HEK293 (cell line): Measurements from ENCODE around the gene ANKRD11.
A peak's percentile ranks its signal among the peaks of the same experiment; 100 is the strongest.

Source experiments
- CTCF ChIA-PET: fragments of 350-600 bp; formaldehyde crosslinking; extraction: SDS; loops from one replicate; lab custom pipeline; 2021; ENCODE audit warnings: antibody characterized with exemption; lab: Yijun Ruan, JAX
- POLR2A ChIA-PET: fragments of 300-600 bp; formaldehyde crosslinking; extraction: SDS; loops from one replicate; lab custom pipeline; 2020; ENCODE audit warnings: antibody characterized with exemption, inconsistent platforms; lab: Yijun Ruan, JAX
- H3K27ac ChIP-seq: fragments of 200-500 bp; sonication (Bioruptor generic); 2 replicates; pipeline ENCODE4 v1.5.1; 2014; ENCODE audit warnings: low read depth, low read length, control low read depth, inconsistent platforms; ENCODE audit errors: extremely low read depth
- H3K36me3 ChIP-seq, 2 experiments: fragments of 200-500 bp in 1 of 2; sonication (Bioruptor generic) in 1 of 2; 1 replicate in 1 of 2; 2 replicates in 1 of 2; pipeline ENCODE4 v1.5.1; 2014 to 2017; ENCODE audit warnings: inconsistent platforms in 2 of 2, low read length in 2 of 2; ENCODE audit not compliant: control insufficient read depth in 2 of 2, insufficient read depth in 1 of 2
- H3K4me1 ChIP-seq: fragments of 200-500 bp; sonication (Bioruptor generic); 2 replicates; pipeline ENCODE4 v1.5.1; 2014; ENCODE audit warnings: mild to moderate bottlenecking, low read length, inconsistent platforms; ENCODE audit not compliant: control insufficient read depth, insufficient read depth
- H3K4me3 ChIP-seq: 2 replicates; pipeline ENCODE4 v1.5.1; 2011; ENCODE audit warnings: low read depth, mild to moderate bottlenecking, control low read depth, low read length, moderate library complexity
- H3K9me3 ChIP-seq: fragments of 200-500 bp; sonication (Bioruptor generic); 2 replicates; pipeline ENCODE4 v1.5.1; 2014; ENCODE audit warnings: low read depth, low read length, inconsistent platforms; ENCODE audit not compliant: control insufficient read depth, insufficient read depth
- FEZF1 ChIP-seq: fragments of 450-650 bp; formaldehyde crosslinking; IDR thresholded peaks from 2 replicates; pipeline ENCODE4 v1.5.1; 2016; ENCODE audit warnings: missing biosample characterization, missing genetic modification characterization
- GLIS1 ChIP-seq: fragments of 450-650 bp; formaldehyde crosslinking; IDR thresholded peaks from 2 replicates; pipeline ENCODE4 v1.5.1; 2016; ENCODE audit warnings: missing biosample characterization, missing genetic modification characterization
- MEIS1 ChIP-seq: sonication (generic); formaldehyde crosslinking; IDR thresholded peaks from 2 replicates; pipeline ENCODE4 v1.8.1; 2022; ENCODE audit warnings: missing genetic modification reagents, mild to moderate bottlenecking, borderline replicate concordance
- PRDM4 ChIP-seq: fragments of 450-650 bp; formaldehyde crosslinking; IDR thresholded peaks from 2 replicates; pipeline ENCODE4 v1.5.1; 2017; ENCODE audit warnings: missing biosample characterization, missing genetic modification characterization
- SP3 ChIP-seq: fragments of 450-650 bp; formaldehyde crosslinking; IDR thresholded peaks from 2 replicates; pipeline ENCODE4 v1.5.1; 2016; ENCODE audit warnings: missing biosample characterization, missing genetic modification characterization
- TCF7L2 ChIP-seq: IDR thresholded peaks from 2 replicates; pipeline ENCODE4 v1.6.1; 2011; ENCODE audit warnings: low read depth, mild to moderate bottlenecking, inconsistent platforms, low read length, moderate library complexity, borderline replicate concordance
- ZBTB10 ChIP-seq: fragments of 450-650 bp; formaldehyde crosslinking; IDR thresholded peaks from 2 replicates; pipeline ENCODE4 v1.5.1; 2016; ENCODE audit warnings: missing biosample characterization, missing genetic modification characterization
- ZFP3 ChIP-seq: fragments of 450-650 bp; formaldehyde crosslinking; IDR thresholded peaks from 2 replicates; pipeline ENCODE4 v1.5.1; 2016; ENCODE audit warnings: low read depth, missing biosample characterization, missing genetic modification characterization
- ZFP69B ChIP-seq: fragments of 450-650 bp; formaldehyde crosslinking; IDR thresholded peaks from 2 replicates; pipeline ENCODE4 v1.5.1; 2016; ENCODE audit warnings: missing biosample characterization, missing genetic modification characterization
- ZNF223 ChIP-seq: fragments of 450-650 bp; formaldehyde crosslinking; IDR thresholded peaks from 2 replicates; pipeline ENCODE4 v1.5.1; 2016; ENCODE audit warnings: missing biosample characterization, missing genetic modification characterization
- ZNF266 ChIP-seq: fragments of 450-650 bp; formaldehyde crosslinking; IDR thresholded peaks from 2 replicates; pipeline ENCODE4 v1.5.1; 2016; ENCODE audit warnings: missing biosample characterization, missing genetic modification characterization, low read depth
- ZNF423 ChIP-seq: fragments of 450-650 bp; formaldehyde crosslinking; IDR thresholded peaks from 2 replicates; pipeline ENCODE4 v1.5.1; 2016; ENCODE audit warnings: missing biosample characterization, missing genetic modification characterization
- ZNF426 ChIP-seq: fragments of 450-650 bp; formaldehyde crosslinking; IDR thresholded peaks from 2 replicates; pipeline ENCODE4 v1.5.1; 2017; ENCODE audit warnings: missing biosample characterization, missing genetic modification characterization, mild to moderate bottlenecking, inconsistent platforms, moderate library complexity
- ZNF449 ChIP-seq: fragments of 450-650 bp; formaldehyde crosslinking; IDR thresholded peaks from 2 replicates; pipeline ENCODE4 v1.5.1; 2017; ENCODE audit warnings: missing biosample characterization, mild to moderate bottlenecking, missing genetic modification characterization, moderate library complexity
- ZNF558 ChIP-seq: fragments of 450-650 bp; formaldehyde crosslinking; IDR thresholded peaks from 2 replicates; pipeline ENCODE4 v1.5.1; 2016; ENCODE audit warnings: missing biosample characterization, missing genetic modification characterization
- ZNF585B ChIP-seq: fragments of 450-650 bp; formaldehyde crosslinking; IDR thresholded peaks from 2 replicates; pipeline ENCODE4 v1.5.1; 2016; ENCODE audit warnings: missing biosample characterization, missing genetic modification characterization
- ZNF639 ChIP-seq: fragments of 450-650 bp; formaldehyde crosslinking; IDR thresholded peaks from 2 replicates; pipeline ENCODE4 v1.5.1; 2016; ENCODE audit warnings: missing biosample characterization, missing genetic modification characterization
- ZNF645 ChIP-seq: fragments of 450-650 bp; formaldehyde crosslinking; IDR thresholded peaks from 2 replicates; pipeline ENCODE4; 2016; ENCODE audit warnings: missing biosample characterization, missing genetic modification characterization
- ZNF791 ChIP-seq: fragments of 450-650 bp; formaldehyde crosslinking; IDR thresholded peaks from 2 replicates; pipeline ENCODE4 v1.5.1; 2016; ENCODE audit warnings: missing biosample characterization, missing genetic modification characterization
- ZSCAN16 ChIP-seq: fragments of 450-650 bp; formaldehyde crosslinking; IDR thresholded peaks from 2 replicates; pipeline ENCODE4 v1.5.1; 2016; ENCODE audit warnings: missing biosample characterization, missing genetic modification characterization
- ZSCAN23 ChIP-seq: fragments of 450-650 bp; formaldehyde crosslinking; IDR thresholded peaks from 2 replicates; pipeline ENCODE4 v1.5.1; 2016; ENCODE audit warnings: missing biosample characterization, missing genetic modification characterization

The ANKRD11 gene

GRCh38 chr16:89376812-89377452, 113.4 kb downstream of the ANKRD11 start (continued):
- TF ChIP-seq ZNF426 (no peak), ZNF423 (tag by site-specific recombination) (no peak)

- H3K9me3 ChIP-seq = no peaks in the 10 kb centered on the region
- CTCF ChIA-PET = interaction anchor here (0.7 kb wide), 1 partner anchor 105 kb away, joined by 3 read pairs; no protein-coding TSS in a partner anchor
- POLR2A ChIA-PET = no interaction called here
- H3K36me3 ChIP-seq = peaks cover 0 to 16% of the 10 kb centered on the region in 2 experiments; a peak in 1 of 3 replicates
- no peak overlapping the region for H3K27ac ChIP-seq
- H3K4me3 ChIP-seq = no peak overlapping the region
- TF ChIP-seq TCF7L2 = no peak
- no peak for TF ChIP-seq ZNF791
- TF ChIP-seq ZBTB10 (tag by site-specific recombination) = no peak
- TF ChIP-seq MEIS1 (CRISPR knock-in tag) = no peak
- no peak for TF ChIP-seq ZNF645
- no peak for TF ChIP-seq SP3 (tag by site-specific recombination)
- peak; percentile 24; the same call in 1 of the 2 replicates for TF ChIP-seq FEZF1 (tag by site-specific recombination)
- TF ChIP-seq PRDM4 (tag by site-specific recombination) = no peak
- TF ChIP-seq ZFP3 (tag by site-specific recombination) = no peak
- TF ChIP-seq ZFP69B = no peak
- TF ChIP-seq ZNF585B (tag by site-specific recombination) = no peak
- no peak for TF ChIP-seq ZNF449 (tag by site-specific recombination)
- TF ChIP-seq GLIS1 (tag by site-specific recombination) = peak; percentile 59
- H3K4me1 ChIP-seq = peaks cover 3% of the 10 kb centered on the region; the same call in 1 of the 2 replicates
Measured at GRCh38 chr16:89375686-89376085, 114.7 kb downstream of the ANKRD11 start.

- Histone ChIP-seq H3K9me3 (no peaks in the 10 kb centered on the region), H3K36me3 (peaks cover 0 to 16% of the 10 kb centered on the region in 2 experiments; a peak in 1 of 3 replicates), H3K27ac (no peak overlapping the region), H3K4me1 (peaks cover 7% of the 10 kb centered on the region; the same call in 1 of the 2 replicates), H3K4me3 (no peak overlapping the region)
- ChIA-PET CTCF (interaction anchor here (0.7 kb wide), 1 partner anchor 106 kb away, joined by 3 read pairs; no protein-coding TSS in a partner anchor), POLR2A (interaction anchor here (0.5 kb wide), 1 partner anchor 18 kb away, joined by 3 read pairs; no protein-coding TSS in a partner anchor)
- TF ChIP-seq ZNF639 (tag by site-specific recombination) = 0 out of 2 replicates have a peak, but pooled peaks have one; percentile 39
- TF ChIP-seq ZNF426 = no peak
- TF ChIP-seq GLIS1 (tag by site-specific recombination) = peak; percentile 57
- TF ChIP-seq ZNF558 (tag by site-specific recombination) = no peak
- TF ChIP-seq ZNF223 = peak; percentile 83; the same call in 1 of the 2 replicates
- TF ChIP-seq ZNF266 = no peak
- TF ChIP-seq ZNF791 = no peak
- no peak for TF ChIP-seq ZSCAN23 (tag by site-specific recombination)
- TF ChIP-seq ZSCAN16 (tag by site-specific recombination) = no peak
- no peak for TF ChIP-seq ZFP3 (tag by site-specific recombination)
Measured at GRCh38 chr16:89375021-89375420, 115.3 kb downstream of the ANKRD11 start.
